RWPE2 (cell line): ENCODE data around the gene CARD9.

ENCODE experiments used
- ATAC-seq: fragments of 200-7000 bp; cut with Tn5 transposase; 3 replicates; pipeline ENCODE4 v1.9.1; 2021; ENCODE audit warnings: low read depth
- DNase-seq: peaks from one replicate; pipeline ENCODE4 v3.0.0-alpha.2; 2020; ENCODE audit warnings: low spot score
- H3K27ac ChIP-seq: fragments of 450-650 bp; 2 replicates; pipeline ENCODE4 v1.5.1; 2017; ENCODE audit warnings: mild to moderate bottlenecking; ENCODE audit not compliant: poor library complexity, severe bottlenecking
- H3K27me3 ChIP-seq: fragments of 250-450 bp; sonication (Bioruptor Pico); 2 replicates; pipeline ENCODE4 v1.5.1; 2021; ENCODE audit warnings: mild to moderate bottlenecking, moderate library complexity; ENCODE audit not compliant: insufficient read depth, poor library complexity, severe bottlenecking
- H3K36me3 ChIP-seq: fragments of 250-450 bp; sonication (Bioruptor Pico); 2 replicates; pipeline ENCODE4 v1.5.1; 2020; ENCODE audit warnings: low read depth, mild to moderate bottlenecking, moderate library complexity
- H3K4me1 ChIP-seq: fragments of 250-450 bp; sonication (Bioruptor Pico); 2 replicates; pipeline ENCODE4 v1.5.1; 2021; ENCODE audit warnings: mild to moderate bottlenecking, moderate library complexity; ENCODE audit not compliant: insufficient read depth, poor library complexity, severe bottlenecking
- H3K4me3 ChIP-seq: fragments of 250-450 bp; sonication (Bioruptor Pico); 2 replicates; pipeline ENCODE4 v1.5.1; 2021; ENCODE audit warnings: mild to moderate bottlenecking, moderate library complexity; ENCODE audit not compliant: severe bottlenecking
- H3K9me3 ChIP-seq: fragments of 250-450 bp; sonication (Bioruptor Pico); 2 replicates; pipeline ENCODE4 v1.5.1; 2021; ENCODE audit warnings: mild to moderate bottlenecking, moderate library complexity; ENCODE audit not compliant: severe bottlenecking
- TF ChIP-seq, protein P1 (sequence below): fragments of 450-650 bp; IDR thresholded peaks from one replicate; pipeline ENCODE4 v1.5.1; 2017; ENCODE audit warnings: mild to moderate bottlenecking, moderate library complexity; ENCODE audit not compliant: poor library complexity, severe bottlenecking

The CARD9 gene

DNA sequence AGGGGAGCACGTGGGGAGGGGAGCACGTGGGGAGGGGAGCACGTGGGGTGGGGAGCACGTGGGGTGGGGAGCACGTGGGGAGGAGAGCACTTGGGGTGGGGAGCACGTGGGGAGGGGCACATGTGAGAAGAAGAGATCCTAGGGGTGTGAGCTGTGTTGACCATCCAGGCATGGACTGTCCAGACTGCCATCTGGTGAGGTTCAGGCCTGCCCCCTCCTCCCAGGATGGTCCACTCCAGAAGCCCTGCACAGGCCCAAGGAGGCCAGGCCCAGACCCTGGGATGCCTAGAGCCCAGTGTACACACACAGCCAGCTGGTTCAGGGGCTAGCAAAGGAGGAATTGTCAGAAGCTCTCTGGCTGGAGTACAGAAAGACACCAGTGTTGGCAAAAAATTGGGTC, 24.2 kb upstream of the CARD9 start:
- H3K27ac ChIP-seq, result no peak overlapping the region

DNA sequence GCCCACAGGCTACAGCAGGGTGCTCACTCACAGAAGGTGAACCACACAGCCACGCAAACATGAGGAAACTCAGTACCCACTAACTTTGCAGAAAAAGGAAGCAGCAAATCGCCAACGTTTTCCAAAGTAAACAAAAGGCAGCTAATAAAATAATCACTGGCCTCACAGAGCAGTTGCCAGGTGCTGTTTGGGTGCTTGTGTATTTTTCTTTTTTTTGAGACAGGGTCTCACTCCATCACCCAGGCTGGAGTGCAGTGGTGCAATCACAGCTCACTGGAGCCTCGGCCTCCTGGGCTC, 22.7 kb upstream of the CARD9 start:
- peaks cover 70% of the 10 kb centered on the region for H3K36me3 ChIP-seq
- no peak overlapping the region for H3K4me3 ChIP-seq
- no peaks in the 10 kb centered on the region for H3K27me3 ChIP-seq
- no peaks in the 10 kb centered on the region for H3K9me3 ChIP-seq
- TF ChIP-seq, protein P1, sequence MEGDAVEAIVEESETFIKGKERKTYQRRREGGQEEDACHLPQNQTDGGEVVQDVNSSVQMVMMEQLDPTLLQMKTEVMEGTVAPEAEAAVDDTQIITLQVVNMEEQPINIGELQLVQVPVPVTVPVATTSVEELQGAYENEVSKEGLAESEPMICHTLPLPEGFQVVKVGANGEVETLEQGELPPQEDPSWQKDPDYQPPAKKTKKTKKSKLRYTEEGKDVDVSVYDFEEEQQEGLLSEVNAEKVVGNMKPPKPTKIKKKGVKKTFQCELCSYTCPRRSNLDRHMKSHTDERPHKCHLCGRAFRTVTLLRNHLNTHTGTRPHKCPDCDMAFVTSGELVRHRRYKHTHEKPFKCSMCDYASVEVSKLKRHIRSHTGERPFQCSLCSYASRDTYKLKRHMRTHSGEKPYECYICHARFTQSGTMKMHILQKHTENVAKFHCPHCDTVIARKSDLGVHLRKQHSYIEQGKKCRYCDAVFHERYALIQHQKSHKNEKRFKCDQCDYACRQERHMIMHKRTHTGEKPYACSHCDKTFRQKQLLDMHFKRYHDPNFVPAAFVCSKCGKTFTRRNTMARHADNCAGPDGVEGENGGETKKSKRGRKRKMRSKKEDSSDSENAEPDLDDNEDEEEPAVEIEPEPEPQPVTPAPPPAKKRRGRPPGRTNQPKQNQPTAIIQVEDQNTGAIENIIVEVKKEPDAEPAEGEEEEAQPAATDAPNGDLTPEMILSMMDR, result no peak
- no peak for ATAC-seq
- no peaks in the 10 kb centered on the region for H3K4me1 ChIP-seq
- no peak for DNase-seq
- no peak overlapping the region for H3K27ac ChIP-seq

More for the DNA sequence above, 24.2 kb upstream of the CARD9 start:
- DNase-seq, result no peak
- TF ChIP-seq, protein P1, result no peak
- no peak for ATAC-seq
- Histone ChIP-seq H3K4me1 (no peaks in the 10 kb centered on the region), H3K36me3 (peaks cover 61% of the 10 kb centered on the region), H3K4me3 (no peak overlapping the region), H3K27me3 (no peaks in the 10 kb centered on the region), H3K9me3 (no peaks in the 10 kb centered on the region)

GRCh38 chr9:136395345-136396218, 22.1 kb upstream of the CARD9 start:
- TF ChIP-seq, protein P1, result no peak
- Histone ChIP-seq H3K36me3 (peaks cover 75% of the 10 kb centered on the region), H3K27me3 (no peaks in the 10 kb centered on the region), H3K4me1 (no peaks in the 10 kb centered on the region), H3K9me3 (no peaks in the 10 kb centered on the region), H3K27ac (no peak overlapping the region), H3K4me3 (no peak overlapping the region)
- DNase-seq (no peak), ATAC-seq (no peak)

GRCh38 chr9:136395020-136395340, 21.5 kb upstream of the CARD9 start:
- Histone ChIP-seq H3K4me3 (no peak overlapping the region), H3K27me3 (no peaks in the 10 kb centered on the region), H3K36me3 (peaks cover 78% of the 10 kb centered on the region), H3K4me1 (no peaks in the 10 kb centered on the region), H3K27ac (no peak overlapping the region), H3K9me3 (no peaks in the 10 kb centered on the region)
- ATAC-seq (no peak), DNase-seq (no peak)
- TF ChIP-seq, protein P1, result no peak

GRCh38 chr9:136394312-136395019, 21.0 kb upstream of the CARD9 start:
- H3K36me3 ChIP-seq, result peaks cover 83% of the 10 kb centered on the region
- no peak overlapping the region for H3K27ac ChIP-seq
- no peak overlapping the region for H3K4me3 ChIP-seq
- no peaks in the 10 kb centered on the region for H3K4me1 ChIP-seq
- no peaks in the 10 kb centered on the region for H3K9me3 ChIP-seq
- TF ChIP-seq, protein P1, result no peak
- no peak for DNase-seq
- ATAC-seq, result no peak
- H3K27me3 ChIP-seq, result no peaks in the 10 kb centered on the region
